ENCODE measurements around the gene CDH13.

DNA sequence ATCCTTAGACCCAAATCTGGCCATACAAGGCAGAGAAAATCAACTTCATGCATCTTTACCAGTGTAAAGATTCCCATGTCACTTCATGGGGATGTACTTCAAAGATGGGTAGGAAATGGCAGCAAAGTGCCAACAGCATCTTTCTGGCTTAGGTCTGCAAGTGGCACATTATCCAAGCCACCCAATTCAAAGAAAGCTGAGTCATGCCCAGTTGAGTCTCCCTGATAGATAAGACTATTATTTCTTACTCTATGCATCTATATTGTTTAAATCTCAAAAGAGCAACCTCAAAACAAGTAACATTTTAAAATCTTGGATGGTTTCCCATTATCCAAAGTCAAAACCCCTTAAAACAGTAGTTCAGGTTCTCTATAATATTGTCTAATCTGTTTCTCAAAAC is 1119.8 kb downstream of the CDH13 start:
- TF ChIP-seq, protein P1, sequence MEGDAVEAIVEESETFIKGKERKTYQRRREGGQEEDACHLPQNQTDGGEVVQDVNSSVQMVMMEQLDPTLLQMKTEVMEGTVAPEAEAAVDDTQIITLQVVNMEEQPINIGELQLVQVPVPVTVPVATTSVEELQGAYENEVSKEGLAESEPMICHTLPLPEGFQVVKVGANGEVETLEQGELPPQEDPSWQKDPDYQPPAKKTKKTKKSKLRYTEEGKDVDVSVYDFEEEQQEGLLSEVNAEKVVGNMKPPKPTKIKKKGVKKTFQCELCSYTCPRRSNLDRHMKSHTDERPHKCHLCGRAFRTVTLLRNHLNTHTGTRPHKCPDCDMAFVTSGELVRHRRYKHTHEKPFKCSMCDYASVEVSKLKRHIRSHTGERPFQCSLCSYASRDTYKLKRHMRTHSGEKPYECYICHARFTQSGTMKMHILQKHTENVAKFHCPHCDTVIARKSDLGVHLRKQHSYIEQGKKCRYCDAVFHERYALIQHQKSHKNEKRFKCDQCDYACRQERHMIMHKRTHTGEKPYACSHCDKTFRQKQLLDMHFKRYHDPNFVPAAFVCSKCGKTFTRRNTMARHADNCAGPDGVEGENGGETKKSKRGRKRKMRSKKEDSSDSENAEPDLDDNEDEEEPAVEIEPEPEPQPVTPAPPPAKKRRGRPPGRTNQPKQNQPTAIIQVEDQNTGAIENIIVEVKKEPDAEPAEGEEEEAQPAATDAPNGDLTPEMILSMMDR (IDR thresholded peaks at IDR 0.05), result no peak
- no peak for TF ChIP-seq POLR2A (IDR thresholded peaks at IDR 0.05)

Measured in body of pancreas (tissue), 4 donors.